Measurements from ENCODE around the gene ZNF750.

Gene ZNF750

DNA sequence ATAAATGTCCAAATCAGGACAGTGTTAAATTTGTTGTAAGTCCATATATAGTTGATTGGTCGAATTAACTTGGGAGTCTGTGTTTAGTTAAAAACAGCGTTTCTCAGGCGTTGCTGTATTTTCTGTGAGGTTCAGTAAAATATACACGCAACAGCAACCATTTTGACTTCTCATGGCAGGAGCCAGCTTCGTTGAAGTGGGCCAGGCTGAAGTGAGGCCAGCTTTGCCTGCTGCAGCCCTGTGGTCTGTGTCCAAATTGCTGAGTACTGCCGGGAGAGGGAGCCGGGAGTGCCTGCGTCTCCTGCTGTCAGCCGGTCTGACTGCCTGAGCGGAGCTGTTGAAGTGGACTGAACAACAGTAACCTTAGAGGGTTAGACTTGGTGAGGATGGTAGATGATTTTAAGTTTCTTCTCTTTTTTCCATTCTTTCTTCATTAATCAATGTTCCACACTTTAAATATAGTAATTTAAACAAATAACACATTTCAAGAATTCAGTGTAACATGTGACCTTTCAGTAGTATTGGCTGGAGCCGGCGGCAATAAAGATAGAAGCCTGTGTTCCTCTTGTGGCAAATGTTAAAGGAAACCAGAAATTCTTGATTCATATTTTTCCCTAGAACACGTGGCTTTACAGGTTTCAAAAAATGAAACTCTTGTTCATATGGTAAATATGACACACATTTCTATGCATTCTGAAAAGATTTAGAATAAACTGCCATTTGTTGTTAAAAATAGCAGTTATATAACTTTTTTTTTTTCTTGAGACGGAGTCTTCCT lies 37.0 kb upstream of the ZNF750 start:
- H3K4me1 ChIP-seq (ENCODE audit: insufficient read depth, low read length, severe bottlenecking) = peaks cover 16% of the 10 kb centered on the region
- H3K36me3 ChIP-seq (ENCODE audit: insufficient read depth, low read length) = peaks cover 17% of the 10 kb centered on the region; the same call in 1 of the 2 replicates
- no peak overlapping the region for H3K27ac ChIP-seq (ENCODE audit: low read depth, low read length, poor library complexity, severe bottlenecking)
- no peaks in the 10 kb centered on the region for H4K20me1 ChIP-seq (ENCODE audit: insufficient read depth, low read length)
- H3K79me2 ChIP-seq (ENCODE audit: insufficient read depth, low read length) = no peaks in the 10 kb centered on the region
- no peak overlapping the region for H3K4me3 ChIP-seq (ENCODE audit: low read depth, low read length, poor library complexity, severe bottlenecking)
- no peaks in the 10 kb centered on the region for H3K9me3 ChIP-seq (ENCODE audit: low read length)
- H3K27me3 ChIP-seq (ENCODE audit: insufficient read depth, low read length) = no peaks in the 10 kb centered on the region
- no peaks in the 10 kb centered on the region for H3K9me2 ChIP-seq (ENCODE audit: low read depth, low read length)
- H3F3A ChIP-seq (ENCODE audit: insufficient read depth, low read length) = no peaks in the 10 kb centered on the region
- TF ChIP-seq EZH2 (IDR thresholded peaks at IDR 0.05; ENCODE audit: borderline replicate concordance, low read length) = no peak
- TF ChIP-seq, protein P1, sequence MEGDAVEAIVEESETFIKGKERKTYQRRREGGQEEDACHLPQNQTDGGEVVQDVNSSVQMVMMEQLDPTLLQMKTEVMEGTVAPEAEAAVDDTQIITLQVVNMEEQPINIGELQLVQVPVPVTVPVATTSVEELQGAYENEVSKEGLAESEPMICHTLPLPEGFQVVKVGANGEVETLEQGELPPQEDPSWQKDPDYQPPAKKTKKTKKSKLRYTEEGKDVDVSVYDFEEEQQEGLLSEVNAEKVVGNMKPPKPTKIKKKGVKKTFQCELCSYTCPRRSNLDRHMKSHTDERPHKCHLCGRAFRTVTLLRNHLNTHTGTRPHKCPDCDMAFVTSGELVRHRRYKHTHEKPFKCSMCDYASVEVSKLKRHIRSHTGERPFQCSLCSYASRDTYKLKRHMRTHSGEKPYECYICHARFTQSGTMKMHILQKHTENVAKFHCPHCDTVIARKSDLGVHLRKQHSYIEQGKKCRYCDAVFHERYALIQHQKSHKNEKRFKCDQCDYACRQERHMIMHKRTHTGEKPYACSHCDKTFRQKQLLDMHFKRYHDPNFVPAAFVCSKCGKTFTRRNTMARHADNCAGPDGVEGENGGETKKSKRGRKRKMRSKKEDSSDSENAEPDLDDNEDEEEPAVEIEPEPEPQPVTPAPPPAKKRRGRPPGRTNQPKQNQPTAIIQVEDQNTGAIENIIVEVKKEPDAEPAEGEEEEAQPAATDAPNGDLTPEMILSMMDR (IDR thresholded peaks at IDR 0.05; ENCODE audit: low read length) = no peak
- no peak overlapping the region for H3K4me2 ChIP-seq (ENCODE audit: low read length)
- H2AFZ ChIP-seq (ENCODE audit: low read length) = no peak overlapping the region
- no peak overlapping the region for H3K9ac ChIP-seq (ENCODE audit: low read length)

DNA sequence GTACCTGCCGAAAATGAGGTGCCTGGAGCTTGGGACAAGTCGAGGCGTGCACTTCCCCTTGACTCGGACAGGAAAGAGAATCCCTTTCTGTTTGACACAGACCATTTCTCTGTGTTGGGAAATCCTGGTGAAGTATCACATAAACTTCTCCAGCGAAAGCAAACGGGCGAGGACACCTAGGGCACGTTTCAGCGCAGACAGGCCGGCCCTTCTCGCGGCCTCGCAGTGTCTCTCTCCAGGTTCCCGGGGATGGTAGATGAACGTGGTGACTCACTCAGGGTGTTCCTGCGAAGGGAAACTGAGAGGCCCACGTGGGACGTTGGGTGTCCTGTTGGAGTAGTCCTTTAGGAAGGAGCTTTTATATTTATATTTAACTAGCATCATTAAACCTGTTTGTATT lies 36.3 kb upstream of the ZNF750 start:
- no peaks in the 10 kb centered on the region for H3K9me3 ChIP-seq (ENCODE audit: low read length)
- no peaks in the 10 kb centered on the region for H3K27me3 ChIP-seq (ENCODE audit: insufficient read depth, low read length)
- H3K9ac ChIP-seq (ENCODE audit: low read length) = no peak overlapping the region
- H3K4me3 ChIP-seq (ENCODE audit: low read depth, low read length, poor library complexity, severe bottlenecking) = no peak overlapping the region
- no peaks in the 10 kb centered on the region for H3K9me2 ChIP-seq (ENCODE audit: low read depth, low read length)
- TF ChIP-seq EZH2 (IDR thresholded peaks at IDR 0.05; ENCODE audit: borderline replicate concordance, low read length) = no peak
- TF ChIP-seq, protein P1 (IDR thresholded peaks at IDR 0.05; ENCODE audit: low read length) = no peak
- peaks cover 22% of the 10 kb centered on the region for H3K4me1 ChIP-seq (ENCODE audit: insufficient read depth, low read length, severe bottlenecking)
- H2AFZ ChIP-seq (ENCODE audit: low read length) = no peak overlapping the region
- no peak overlapping the region for H3K27ac ChIP-seq (ENCODE audit: low read depth, low read length, poor library complexity, severe bottlenecking)
- H3F3A ChIP-seq (ENCODE audit: insufficient read depth, low read length) = no peaks in the 10 kb centered on the region
- H3K36me3 ChIP-seq (ENCODE audit: insufficient read depth, low read length) = peaks cover 18% of the 10 kb centered on the region; the same call in 1 of the 2 replicates
- H3K4me2 ChIP-seq (ENCODE audit: low read length) = no peak overlapping the region
- H3K79me2 ChIP-seq (ENCODE audit: insufficient read depth, low read length) = no peaks in the 10 kb centered on the region
- H4K20me1 ChIP-seq (ENCODE audit: insufficient read depth, low read length) = no peaks in the 10 kb centered on the region

DNA sequence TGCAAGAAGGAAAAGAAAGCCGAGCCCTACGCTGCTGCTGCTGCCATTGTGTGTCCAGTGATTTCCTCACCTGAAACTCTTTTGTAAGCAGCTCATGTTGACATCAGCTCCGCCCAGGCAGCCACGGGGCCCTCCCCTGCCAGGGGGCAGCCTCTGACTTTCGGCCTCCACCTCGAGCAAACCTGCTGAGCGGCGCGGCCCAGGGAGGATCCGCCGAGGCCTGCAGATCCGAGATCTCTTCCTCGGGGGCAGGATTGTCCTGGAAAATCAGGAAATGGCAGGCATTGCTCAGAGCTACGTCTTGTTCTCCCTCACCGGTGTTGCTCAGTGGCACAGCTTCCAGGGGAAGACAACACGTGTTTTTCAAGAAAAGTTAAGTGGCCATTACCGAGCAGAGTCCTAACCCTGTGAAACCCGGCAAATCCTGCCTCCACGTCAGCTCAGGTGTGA lies 35.6 kb upstream of the ZNF750 start:
- Histone ChIP-seq H3K4me2 (ENCODE audit: low read length) (no peak overlapping the region), H4K20me1 (ENCODE audit: insufficient read depth, low read length) (no peaks in the 10 kb centered on the region), H3K9me3 (ENCODE audit: low read length) (no peaks in the 10 kb centered on the region), H3K4me3 (ENCODE audit: low read depth, low read length, poor library complexity, severe bottlenecking) (no peak overlapping the region), H3F3A (ENCODE audit: insufficient read depth, low read length) (no peaks in the 10 kb centered on the region), H3K4me1 (ENCODE audit: insufficient read depth, low read length, severe bottlenecking) (peaks cover 30% of the 10 kb centered on the region), H3K27ac (ENCODE audit: low read depth, low read length, poor library complexity, severe bottlenecking) (no peak overlapping the region), H3K36me3 (ENCODE audit: insufficient read depth, low read length) (peaks cover 21% of the 10 kb centered on the region; the same call in 1 of the 2 replicates), H3K79me2 (ENCODE audit: insufficient read depth, low read length) (no peaks in the 10 kb centered on the region), H3K9me2 (ENCODE audit: low read depth, low read length) (no peaks in the 10 kb centered on the region), H2AFZ (ENCODE audit: low read length) (no peak overlapping the region), H3K9ac (ENCODE audit: low read length) (no peak overlapping the region), H3K27me3 (ENCODE audit: insufficient read depth, low read length) (no peaks in the 10 kb centered on the region)
- TF ChIP-seq, protein P1 (IDR thresholded peaks at IDR 0.05; ENCODE audit: low read length) = no peak
- TF ChIP-seq EZH2 (IDR thresholded peaks at IDR 0.05; ENCODE audit: borderline replicate concordance, low read length) = no peak

All from OCI-LY1 (cell line).